HG03139 (cell line): Measurements from ENCODE around the gene C2CD4D.

Experiments used
- ATAC-seq: cut with Tn5 transposase; IDR thresholded peaks from one replicate; pipeline ENCODE4 v1.9.1; 2021; ENCODE audit not compliant: unreplicated experiment

The C2CD4D gene

GRCh38 chr1:151790940-151791651 lies 48.5 kb downstream of the C2CD4D start:
- ATAC-seq: no peak

GRCh38 chr1:151790071-151790939 lies 49.3 kb downstream of the C2CD4D start, which contains the start of gene TDRKH:
Gene TDRKH, minus strand, starts transcription at chr1:151790500. Its CDS starts 7,478 bp downstream, at chr1:151783022.
- ATAC-seq: peak; percentile 95
